Measurements from ENCODE around the gene PACS1.
"Not testable (repeated sequence)": the region's sequence is repeated elsewhere in the genome, so short reads cannot be mapped to it uniquely, and the experiment has no call there.

PACS1 gene

GRCh38 chr11:66253081-66253480 lies 183.0 kb downstream of the PACS1 start:
- DNase-seq (ENCODE audit: low read depth), result not testable (repeated sequence)

DNA sequence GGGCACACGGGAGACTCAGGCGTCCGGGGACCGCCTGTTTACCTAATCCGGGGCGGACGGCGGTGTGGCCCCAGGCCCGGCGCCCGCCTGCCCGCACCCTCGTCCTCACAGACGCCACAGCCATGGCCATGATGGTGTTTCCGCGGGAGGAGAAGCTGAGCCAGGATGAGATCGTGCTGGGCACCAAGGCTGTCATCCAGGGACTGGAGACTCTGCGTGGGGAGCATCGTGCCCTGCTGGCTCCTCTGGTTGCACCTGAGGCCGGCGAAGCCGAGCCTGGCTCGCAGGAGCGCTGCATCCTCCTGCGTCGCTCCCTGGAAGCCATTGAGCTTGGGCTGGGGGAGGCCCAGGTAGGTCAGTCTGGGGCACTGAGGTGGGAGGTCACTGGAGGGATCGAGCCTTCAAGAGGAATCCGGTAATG lies 188.4 kb downstream of the PACS1 start:
- DNase-seq (ENCODE audit: low read depth), result no peak

GRCh38 chr11:66259225-66259624 lies 189.2 kb downstream of the PACS1 start:
- DNase-seq (ENCODE audit: low read depth), result no peak

DNA sequence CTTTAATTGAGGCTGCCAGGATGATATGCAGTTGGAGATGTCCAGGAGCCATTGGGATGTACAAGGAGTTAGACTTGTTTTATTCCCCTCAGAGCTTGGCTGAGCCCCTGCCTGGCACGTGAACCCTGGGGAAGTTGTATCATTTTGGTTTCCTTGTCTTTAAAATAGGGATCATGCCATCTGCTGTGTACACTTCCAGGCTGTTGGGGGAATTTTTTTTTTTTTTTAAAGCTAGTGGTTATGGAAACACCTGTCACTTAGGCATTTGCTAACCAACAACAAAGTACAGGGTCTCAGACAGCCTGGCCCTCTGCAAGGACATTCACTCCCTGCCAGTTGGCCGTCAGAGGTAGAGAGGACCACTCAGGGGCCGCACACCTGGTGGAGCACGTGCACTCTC lies 189.9 kb downstream of the PACS1 start:
- no peak for DNase-seq (ENCODE audit: low read depth)

DNA sequence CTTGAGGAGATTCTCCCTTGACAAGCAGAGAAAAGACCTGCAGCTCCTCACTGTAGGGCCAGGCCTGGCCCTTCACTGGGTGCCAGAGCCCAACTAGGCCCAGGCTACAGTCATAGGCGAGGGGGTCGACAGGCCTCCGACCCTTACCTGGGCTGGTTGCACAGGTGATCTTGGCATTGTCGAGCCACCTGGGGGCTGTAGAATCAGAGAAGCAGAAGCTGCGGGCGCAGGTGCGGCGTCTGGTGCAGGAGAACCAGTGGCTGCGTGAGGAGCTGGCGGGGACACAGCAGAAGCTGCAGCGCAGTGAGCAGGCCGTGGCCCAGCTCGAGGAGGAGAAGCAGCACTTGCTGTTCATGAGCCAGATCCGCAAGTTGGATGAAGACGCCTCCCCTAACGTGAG lies 191.5 kb downstream of the PACS1 start:
- no peak for DNase-seq (ENCODE audit: low read depth)

DNA sequence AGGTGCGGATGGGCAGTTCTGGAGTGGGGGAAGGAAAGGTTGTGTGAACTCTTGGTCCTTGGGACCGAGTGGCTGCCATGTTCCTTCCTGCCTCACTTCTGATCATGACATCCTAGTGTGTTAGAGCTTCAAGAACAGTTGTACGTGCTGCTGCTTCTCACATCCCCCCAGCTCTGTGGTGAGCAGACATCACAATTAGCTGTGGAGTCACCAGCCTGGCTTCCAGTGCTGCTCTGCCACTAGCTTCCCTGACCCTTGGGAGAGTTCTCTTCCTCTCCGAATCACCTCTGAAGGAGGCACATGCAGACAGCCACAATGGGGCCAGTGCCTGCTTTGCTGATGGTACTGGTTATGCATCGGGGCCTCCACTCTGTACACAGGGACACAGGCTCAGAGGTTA lies 192.1 kb downstream of the PACS1 start:
- no peak for DNase-seq (ENCODE audit: low read depth)

DNA sequence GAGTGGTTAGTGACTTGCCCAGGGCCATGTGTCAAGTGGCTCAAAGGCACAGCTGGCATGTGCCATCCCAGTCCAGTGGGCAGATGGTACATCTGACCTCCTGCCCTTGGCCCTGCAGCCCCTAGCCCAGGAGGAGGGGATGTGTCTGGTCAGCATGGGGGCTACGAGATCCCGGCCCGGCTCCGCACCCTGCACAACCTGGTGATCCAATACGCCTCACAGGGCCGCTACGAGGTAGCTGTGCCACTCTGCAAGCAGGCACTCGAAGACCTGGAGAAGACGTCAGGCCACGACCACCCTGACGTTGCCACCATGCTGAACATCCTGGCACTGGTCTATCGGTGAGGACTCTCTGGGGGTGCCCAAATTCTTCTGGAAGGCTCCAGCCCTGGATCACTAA lies 192.6 kb downstream of the PACS1 start:
- DNase-seq (ENCODE audit: low read depth), result no peak

DNA sequence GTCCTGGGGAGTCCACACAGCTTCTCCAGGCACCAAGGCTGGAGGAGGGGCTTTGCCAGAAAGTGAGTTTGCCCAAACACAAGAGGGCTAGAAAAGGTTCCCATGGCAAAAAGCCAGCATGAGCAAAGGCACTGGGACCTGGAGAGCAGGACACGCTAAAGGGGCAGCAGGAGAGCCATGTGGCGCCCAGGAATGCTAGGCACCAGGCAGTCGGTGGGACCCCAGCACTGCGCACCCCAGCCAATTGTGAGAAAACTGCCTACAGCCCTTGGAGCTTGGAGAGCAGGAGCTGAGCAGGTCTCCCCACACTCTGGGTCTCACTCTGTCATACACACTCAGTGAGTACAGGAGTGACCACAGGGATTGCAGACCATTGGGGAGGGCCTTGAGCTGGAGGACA lies 193.2 kb downstream of the PACS1 start:
- DNase-seq (ENCODE audit: low read depth), result no peak

GRCh38 chr11:66263785-66264184 lies 193.7 kb downstream of the PACS1 start:
- DNase-seq (ENCODE audit: low read depth), result no peak

DNA sequence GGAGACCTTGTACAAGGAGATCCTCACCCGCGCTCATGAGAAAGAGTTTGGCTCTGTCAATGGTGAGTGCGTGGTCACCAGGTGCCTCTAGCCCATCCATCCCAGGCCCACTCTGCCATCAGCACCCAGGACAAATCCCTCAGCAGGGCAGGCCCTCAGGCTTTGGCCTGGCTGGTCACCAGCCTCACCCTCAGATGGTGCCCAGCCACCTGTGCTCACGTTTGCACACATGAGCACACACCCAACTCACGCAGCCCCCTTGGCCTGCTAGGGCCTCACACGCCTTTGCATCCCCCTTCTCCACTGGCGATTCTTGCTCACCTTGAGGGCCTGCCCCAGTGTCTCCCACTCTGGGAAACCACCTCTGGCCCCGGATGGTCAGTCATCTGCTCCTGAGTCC lies 194.3 kb downstream of the PACS1 start:
- no peak for DNase-seq (ENCODE audit: low read depth)

GRCh38 chr11:66264914-66265313 lies 194.8 kb downstream of the PACS1 start:
- no peak for DNase-seq (ENCODE audit: low read depth)

DNA sequence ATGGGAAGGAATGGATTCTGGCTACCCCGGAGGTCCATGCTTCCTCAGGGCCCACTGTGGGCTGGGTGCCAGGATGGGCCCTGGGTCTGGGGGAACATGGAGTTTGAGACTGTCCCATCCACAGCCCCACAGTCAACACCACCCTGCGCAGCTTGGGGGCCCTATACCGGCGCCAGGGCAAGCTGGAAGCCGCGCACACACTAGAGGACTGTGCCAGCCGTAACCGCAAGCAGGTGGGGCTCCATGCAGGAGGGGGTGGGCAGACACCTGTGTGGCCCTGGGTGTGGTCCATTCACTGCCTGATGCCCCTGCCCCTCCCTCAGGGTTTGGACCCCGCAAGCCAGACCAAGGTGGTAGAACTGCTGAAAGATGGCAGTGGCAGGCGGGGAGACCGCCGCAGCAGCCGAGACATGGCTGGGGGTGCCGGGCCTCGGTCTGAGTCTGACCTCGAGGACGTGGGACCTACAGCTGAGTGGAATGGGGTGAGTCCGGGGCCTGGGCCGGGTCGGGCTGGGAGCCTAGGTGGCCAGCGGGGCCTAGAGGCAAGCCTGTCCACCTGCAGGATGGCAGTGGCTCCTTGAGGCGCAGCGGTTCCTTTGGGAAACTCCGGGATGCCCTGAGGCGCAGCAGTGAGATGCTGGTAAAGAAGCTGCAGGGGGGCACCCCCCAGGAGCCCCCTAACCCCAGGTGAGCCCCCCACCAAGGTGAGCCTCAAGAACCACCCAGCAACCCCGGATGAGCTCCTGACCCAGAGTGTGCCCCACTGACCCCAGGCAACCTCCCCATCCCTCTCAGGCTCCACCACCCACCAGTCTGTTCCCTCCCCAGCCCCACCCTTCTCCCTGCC lies 195.7 kb downstream of the PACS1 start:
- no peak for DNase-seq (ENCODE audit: low read depth)

DNA sequence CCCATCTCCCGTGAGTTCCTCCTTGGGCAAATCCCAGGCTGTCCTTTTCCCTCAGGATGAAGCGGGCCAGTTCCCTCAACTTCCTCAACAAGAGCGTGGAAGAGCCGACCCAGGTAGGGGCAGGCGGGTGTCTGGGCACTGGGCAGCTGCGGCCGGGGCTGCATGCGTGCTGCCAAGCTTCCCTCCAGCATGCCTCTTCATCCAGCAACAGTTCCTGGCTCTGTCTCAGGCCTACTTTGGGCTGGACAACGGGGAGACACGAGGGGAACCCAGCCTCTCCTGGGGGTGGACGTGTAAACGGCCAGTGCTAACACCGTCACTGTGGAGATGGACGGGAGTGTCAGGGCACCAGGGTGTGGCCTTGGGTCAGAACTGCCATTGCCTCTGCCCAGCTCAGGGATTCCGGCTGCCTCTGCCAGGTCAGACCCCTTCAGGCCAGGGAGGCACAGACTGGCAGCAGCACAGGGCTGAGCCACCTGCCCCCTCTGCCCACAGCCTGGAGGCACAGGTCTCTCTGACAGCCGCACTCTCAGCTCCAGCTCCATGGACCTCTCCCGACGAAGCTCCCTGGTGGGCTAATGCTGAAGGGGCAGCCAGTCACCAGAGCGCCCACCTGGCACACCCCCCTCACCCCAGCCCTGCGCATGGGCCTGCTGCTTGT lies 196.4 kb downstream of the PACS1 start:
- DNase-seq (ENCODE audit: low read depth), result no peak

DNA sequence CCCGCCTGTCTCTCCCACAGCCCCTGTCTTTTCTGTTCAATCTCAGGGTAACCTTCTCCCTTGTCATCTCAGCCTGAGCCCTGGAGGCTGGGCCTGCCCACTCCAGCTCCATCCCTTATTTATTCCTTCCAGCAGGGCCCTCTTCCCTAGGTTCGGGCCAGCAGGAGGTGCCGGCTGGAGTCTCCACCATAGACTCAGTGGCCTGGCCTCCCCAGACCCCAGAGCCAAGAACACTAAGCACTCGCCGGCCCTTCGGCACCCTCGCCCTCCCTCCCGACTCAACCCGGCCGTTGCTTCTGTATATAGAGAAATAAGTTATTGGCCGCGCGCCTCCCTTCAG lies 196.9 kb downstream of the PACS1 start:
- no peak for DNase-seq (ENCODE audit: low read depth)

DNA sequence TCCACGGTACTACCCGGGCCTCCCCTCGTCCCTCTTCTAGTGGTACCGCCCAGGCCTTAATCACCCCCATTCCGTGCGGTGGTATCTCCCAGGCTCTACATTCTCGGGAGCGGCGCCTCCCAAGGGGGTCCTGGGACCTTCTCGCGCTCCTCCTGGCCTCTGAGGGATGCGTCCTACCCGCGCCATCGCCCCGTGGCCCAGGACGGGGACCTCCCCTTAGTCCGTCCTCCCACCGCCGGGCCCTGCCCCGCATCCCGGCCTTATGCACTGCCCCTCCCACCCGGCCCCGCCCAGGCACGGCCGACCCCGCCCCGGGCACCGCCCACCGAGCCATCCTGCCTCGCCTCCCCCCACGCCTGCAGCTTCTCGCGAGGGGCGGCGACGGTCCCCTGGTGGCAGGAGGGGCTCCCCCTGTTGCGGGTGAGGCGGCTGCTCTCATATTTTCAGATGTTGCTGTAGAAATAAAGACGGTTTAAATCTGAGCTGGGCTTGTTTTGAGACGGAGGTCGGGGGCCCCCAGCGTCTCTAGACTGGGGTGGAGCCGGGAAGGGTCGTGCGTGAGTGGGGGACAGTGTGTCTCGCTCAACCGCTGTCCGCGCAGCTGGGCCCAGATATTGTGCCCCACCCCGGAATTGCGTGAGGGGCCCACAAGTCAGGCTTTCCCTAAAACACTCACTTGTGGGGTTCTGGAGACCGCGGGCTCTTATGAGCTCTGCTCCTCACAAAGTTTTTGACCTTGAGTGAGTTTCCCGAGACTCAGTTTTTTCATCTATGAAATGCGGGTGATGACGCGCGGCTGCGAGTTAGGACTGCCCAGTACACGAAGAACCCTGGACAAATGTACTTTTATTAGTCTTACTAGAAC lies 197.5 kb downstream of the PACS1 start:
- peak; percentile 73 for DNase-seq (ENCODE audit: low read depth)

GRCh38 chr11:66268244-66268951 lies 198.3 kb downstream of the PACS1 start, which contains the start of gene RAB1B:
Gene RAB1B, plus strand, starts transcription at chr11:66268639. Its CDS starts 41 bp downstream, at chr11:66268680.
- peak; percentile 99 for DNase-seq (ENCODE audit: low read depth)

DNA sequence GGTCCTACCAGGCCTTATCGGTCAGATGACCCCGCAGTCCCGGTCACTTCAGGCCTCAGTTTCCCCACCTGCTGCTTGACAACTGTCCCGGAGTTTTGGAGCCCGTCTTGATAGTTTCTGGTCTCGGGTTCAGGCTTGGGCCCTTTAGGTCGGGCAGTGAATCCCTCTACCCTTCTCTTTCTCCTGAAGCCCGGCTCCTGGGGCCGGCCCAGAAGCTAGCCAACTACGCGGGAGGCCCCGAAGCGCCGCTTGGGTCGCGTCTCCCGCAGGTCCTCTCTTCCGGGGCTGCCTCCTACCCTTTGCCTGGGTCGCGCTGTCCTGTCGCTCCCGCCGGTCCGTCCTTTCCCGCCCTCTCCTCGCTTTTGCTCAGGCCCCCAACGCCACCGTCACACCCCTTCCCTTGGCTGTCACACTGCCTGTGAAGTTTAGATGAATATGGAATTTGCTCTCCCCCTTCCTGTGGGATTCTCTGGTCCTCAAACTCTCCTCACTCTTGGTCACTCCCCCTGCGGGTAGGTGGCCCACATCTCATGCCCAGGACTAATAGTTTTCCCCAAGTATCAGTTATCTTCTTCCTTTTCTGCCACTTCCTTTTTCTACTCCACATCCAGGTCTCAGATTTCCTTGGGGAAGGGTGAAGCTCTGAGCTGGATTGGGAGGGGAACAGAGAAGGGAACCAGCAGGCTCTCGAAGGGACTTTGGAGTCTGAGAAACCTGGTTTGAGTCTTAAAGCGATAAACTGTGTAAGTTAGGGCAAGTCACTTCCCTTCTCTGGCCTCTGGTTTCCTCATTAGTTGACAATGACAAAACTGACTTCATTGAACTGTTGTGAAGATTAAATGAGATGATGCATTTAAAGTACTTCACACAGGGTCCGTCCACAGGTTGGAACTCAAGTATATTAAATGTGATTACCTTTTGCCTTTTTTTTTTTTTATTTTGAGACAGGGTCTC lies 199.2 kb downstream of the PACS1 start:
- no peak for DNase-seq (ENCODE audit: low read depth)

DNA sequence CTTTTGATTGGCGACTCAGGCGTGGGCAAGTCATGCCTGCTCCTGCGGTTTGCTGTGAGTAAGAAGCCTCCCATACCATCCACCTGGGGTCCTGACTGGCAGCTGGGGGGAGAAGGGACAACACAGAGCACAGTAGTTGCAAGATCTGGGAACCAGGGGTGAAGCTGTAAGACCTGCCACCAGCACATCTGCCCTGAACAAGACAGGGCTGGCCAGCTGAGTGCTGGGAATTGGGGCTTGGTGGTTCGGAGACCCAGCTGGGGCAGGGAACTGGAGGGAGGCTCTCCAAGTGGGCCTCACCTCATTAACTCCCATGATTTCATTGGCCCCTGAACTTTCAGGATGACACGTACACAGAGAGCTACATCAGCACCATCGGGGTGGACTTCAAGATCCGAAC lies 201.7 kb downstream of the PACS1 start:
- no peak for DNase-seq (ENCODE audit: low read depth)

GRCh38 chr11:66272596-66272995 lies 202.5 kb downstream of the PACS1 start:
- DNase-seq (ENCODE audit: low read depth), result no peak

DNA sequence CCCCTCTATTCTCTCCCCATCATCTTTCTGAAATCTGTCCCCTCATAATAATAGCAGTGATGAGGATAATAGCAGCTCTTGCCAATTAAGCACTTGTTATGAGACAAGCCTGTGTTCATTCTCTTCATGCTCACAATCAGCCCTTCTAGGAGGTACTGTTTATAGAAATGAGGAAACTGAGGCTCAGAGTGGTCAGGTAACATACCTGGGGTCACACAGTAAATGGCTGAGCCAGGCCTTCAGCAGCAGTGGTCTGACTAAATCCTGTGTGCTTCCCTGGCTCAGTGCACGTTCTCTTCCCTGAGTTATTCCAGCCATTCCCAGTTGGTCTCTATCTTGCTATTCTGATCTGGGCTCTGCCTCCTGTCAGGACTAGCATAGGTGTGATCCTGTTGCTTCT lies 204.1 kb downstream of the PACS1 start:
- DNase-seq (ENCODE audit: low read depth), result no peak

- no peak for DNase-seq (ENCODE audit: low read depth)
Measured at GRCh38 chr11:66275396-66275795, 205.3 kb downstream of the PACS1 start.
